Keratinocyte (primary cell): ENCODE measurements around the gene PTK6.

Experiments
- EZH2 ChIP-seq: IDR thresholded peaks from one replicate; pipeline ENCODE4 v1.6.1; 2012; ENCODE audit warnings: inconsistent platforms, mild to moderate bottlenecking, low read length, moderate library complexity
- TF ChIP-seq, protein P1 (sequence below), 3 experiments: IDR thresholded peaks in 1 of 3; conservative IDR thresholded peaks in 1 of 3; optimal IDR thresholded peaks in 1 of 3; 2 replicates in 2 of 3; 3 replicates in 1 of 3; pipeline versions ENCODE3 to v1.5.1; 2011; ENCODE audit warnings: low read length in 3 of 3, mild to moderate bottlenecking in 3 of 3, moderate library complexity in 2 of 3, control low read depth in 1 of 3, inconsistent platforms in 1 of 3; ENCODE audit not compliant: insufficient read depth in 2 of 3; ENCODE audit errors: extremely low read depth in 1 of 3

DNA sequence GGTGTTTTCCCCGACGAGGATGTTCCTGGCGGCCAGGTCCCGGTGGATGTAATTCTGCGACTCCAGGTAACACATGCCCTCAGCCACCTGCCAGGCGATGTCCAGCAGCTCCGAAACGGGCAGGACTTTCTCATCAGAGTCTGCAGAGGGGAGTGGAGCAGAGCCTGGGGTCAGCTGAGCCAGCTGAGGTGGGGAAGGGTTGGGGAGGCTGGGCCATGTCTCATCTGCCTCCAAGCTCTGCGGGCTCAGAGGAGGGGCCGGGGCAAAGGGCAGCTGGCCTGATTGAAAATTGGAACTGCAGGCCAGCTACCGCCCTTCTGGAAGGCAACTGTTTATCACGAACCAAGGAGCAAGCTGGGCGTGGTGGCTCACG lies 6.4 kb downstream of the PTK6 start:
- TF ChIP-seq EZH2 = no peak
- TF ChIP-seq, protein P1, sequence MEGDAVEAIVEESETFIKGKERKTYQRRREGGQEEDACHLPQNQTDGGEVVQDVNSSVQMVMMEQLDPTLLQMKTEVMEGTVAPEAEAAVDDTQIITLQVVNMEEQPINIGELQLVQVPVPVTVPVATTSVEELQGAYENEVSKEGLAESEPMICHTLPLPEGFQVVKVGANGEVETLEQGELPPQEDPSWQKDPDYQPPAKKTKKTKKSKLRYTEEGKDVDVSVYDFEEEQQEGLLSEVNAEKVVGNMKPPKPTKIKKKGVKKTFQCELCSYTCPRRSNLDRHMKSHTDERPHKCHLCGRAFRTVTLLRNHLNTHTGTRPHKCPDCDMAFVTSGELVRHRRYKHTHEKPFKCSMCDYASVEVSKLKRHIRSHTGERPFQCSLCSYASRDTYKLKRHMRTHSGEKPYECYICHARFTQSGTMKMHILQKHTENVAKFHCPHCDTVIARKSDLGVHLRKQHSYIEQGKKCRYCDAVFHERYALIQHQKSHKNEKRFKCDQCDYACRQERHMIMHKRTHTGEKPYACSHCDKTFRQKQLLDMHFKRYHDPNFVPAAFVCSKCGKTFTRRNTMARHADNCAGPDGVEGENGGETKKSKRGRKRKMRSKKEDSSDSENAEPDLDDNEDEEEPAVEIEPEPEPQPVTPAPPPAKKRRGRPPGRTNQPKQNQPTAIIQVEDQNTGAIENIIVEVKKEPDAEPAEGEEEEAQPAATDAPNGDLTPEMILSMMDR (optimal IDR thresholded peaks at IDR 0.05 in 1 of 3, IDR thresholded peaks at IDR 0.05 in 1 of 3, conservative IDR thresholded peaks at IDR 0.05 in 1 of 3; ENCODE audit: extremely low read depth in 1 of 3, insufficient read depth in 2 of 3, low read length in 3 of 3) = no peak
